Osteocyte (in vitro differentiated cells): Measurements from ENCODE around the gene ZNF469. TPM values are rescaled to one million over a fixed set of nuclear protein-coding genes. Genes with fewer than 3 reads are reported as not detected.

Source experiments
- DNase-seq: peaks from one replicate; pipeline ENCODE4 v3.0.0; 2021; ENCODE audit warnings: mixed read lengths; ENCODE audit not compliant: unreplicated experiment; ENCODE audit errors: extremely low spot score
- H3K27ac Mint-ChIP-seq: one replicate; pipeline ENCODE4 v1.8.0; 2021; ENCODE audit warnings: mild to moderate bottlenecking, mixed read lengths; ENCODE audit not compliant: unreplicated experiment
- H3K27me3 Mint-ChIP-seq: one replicate; pipeline ENCODE4 v1.8.0; 2021; ENCODE audit warnings: mixed read lengths; ENCODE audit not compliant: unreplicated experiment
- H3K36me3 Mint-ChIP-seq: one replicate; pipeline ENCODE4 v1.8.0; 2021; ENCODE audit warnings: mixed read lengths; ENCODE audit not compliant: unreplicated experiment
- H3K4me1 Mint-ChIP-seq: one replicate; pipeline ENCODE4 v1.8.0; 2021; ENCODE audit warnings: mixed read lengths; ENCODE audit not compliant: unreplicated experiment
- H3K4me3 Mint-ChIP-seq: one replicate; pipeline ENCODE4 v1.8.0; 2021; ENCODE audit warnings: mild to moderate bottlenecking, moderate library complexity, mixed read lengths; ENCODE audit not compliant: unreplicated experiment
- H3K9me3 Mint-ChIP-seq: one replicate; pipeline ENCODE4 v1.8.0; 2021; ENCODE audit warnings: mixed read lengths; ENCODE audit not compliant: unreplicated experiment
- CTCF ChIP-seq: fragments of 200-600 bp; sonication (generic); IDR thresholded peaks from 2 replicates; pipeline ENCODE4 v1.5.0; 2021; ENCODE audit warnings: antibody characterized with exemption, mild to moderate bottlenecking, moderate library complexity
- total RNA-seq: library from RNA; stranded (reverse); gene quantifications from 2 replicates; pipeline ENCODE4 v1.2.1, GENCODE V29; 2021

ZNF469 gene
- total RNA-seq, 1 donor from 2014 or later, result 4.1 TPM

GRCh38 chr16:88354229-88355092 is 28.3 kb upstream of the ZNF469 start:
- Mint-ChIP-seq H3K4me3 (no peak overlapping the region), H3K27ac (no peak overlapping the region), H3K36me3 (no peaks in the 10 kb centered on the region), H3K27me3 (peaks cover 4% of the 10 kb centered on the region), H3K4me1 (peaks cover 6% of the 10 kb centered on the region), H3K9me3 (no peaks in the 10 kb centered on the region)
- no peak for DNase-seq
- no peak for TF ChIP-seq CTCF

GRCh38 chr16:88355093-88355388 is 27.7 kb upstream of the ZNF469 start:
- Mint-ChIP-seq H3K36me3 (no peaks in the 10 kb centered on the region), H3K27ac (no peak overlapping the region), H3K9me3 (no peaks in the 10 kb centered on the region), H3K4me3 (no peak overlapping the region), H3K4me1 (peaks cover 6% of the 10 kb centered on the region), H3K27me3 (peaks cover 7% of the 10 kb centered on the region)
- no peak for TF ChIP-seq CTCF
- DNase-seq, result no peak

DNA sequence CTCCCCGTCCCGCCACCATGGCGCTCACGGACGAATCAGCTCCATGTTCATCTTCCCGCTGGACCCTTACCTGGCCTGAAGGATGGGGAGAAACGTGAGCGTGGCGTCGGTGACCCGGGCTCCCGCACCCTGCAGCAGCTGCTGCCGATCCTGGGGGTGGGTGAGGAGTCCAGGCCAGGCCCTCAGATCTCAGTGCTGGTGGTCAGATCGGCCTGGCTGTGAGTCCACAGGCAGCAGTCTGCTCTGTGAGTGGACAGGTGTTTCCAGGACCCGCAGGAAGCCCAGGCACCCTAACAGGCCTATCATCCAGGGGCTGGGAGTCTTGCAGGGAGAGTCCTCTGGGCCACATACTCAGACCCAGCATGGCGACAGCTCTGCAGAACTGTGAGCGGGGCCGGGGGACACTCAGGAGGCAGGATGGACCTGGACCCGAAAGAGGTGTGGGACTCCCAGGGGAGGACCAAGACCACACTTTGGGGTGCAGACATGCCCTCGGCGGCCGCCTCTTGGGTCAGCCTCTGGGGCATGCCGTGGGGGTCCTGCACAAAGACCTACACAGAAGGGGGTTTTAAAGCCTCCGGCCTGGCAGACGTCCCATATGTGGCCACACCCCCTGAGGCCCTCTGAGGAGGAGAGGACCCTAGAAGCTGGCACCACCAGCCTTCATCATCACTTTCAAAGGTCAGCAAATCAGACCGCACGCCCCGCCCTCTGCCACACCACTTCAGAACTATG is 27.2 kb upstream of the ZNF469 start:
- Mint-ChIP-seq H3K9me3 (no peaks in the 10 kb centered on the region), H3K36me3 (no peaks in the 10 kb centered on the region), H3K27ac (no peak overlapping the region), H3K27me3 (peaks cover 7% of the 10 kb centered on the region), H3K4me1 (peaks cover 6% of the 10 kb centered on the region), H3K4me3 (no peak overlapping the region)
- DNase-seq, result no peak
- TF ChIP-seq CTCF, result no peak

DNA sequence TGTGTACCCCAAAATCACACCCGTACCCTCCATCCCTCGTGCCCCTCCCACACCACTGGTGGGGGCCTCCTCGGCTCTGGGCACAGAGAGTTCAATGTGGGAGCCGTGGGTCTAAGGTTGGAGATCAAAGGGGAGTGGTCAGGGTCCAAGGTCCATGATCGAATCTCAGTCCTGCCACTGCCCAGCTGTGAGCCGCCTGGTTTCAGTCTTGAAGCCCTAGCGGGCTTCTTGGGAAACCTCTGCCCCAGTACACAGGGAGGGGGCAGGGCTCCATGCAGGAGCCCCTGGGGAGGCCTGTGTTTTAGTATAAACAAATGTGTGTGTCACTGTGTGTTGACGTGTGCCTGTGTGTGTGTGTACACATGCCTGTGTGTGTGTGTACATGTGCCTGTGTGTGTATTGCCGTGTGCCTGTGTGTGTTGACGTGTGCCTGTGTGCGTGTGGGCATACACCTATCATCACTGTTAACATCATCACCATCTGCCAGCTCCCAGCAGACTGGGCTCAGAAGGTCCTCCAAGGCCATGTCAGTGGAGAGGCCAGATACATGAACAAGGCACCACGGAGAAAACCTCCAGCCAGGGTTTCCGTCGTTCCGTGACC is 26.5 kb upstream of the ZNF469 start:
- peaks cover 6% of the 10 kb centered on the region for H3K4me1 Mint-ChIP-seq
- no peak for DNase-seq
- no peak overlapping the region for H3K27ac Mint-ChIP-seq

More for the DNA sequence above, 26.5 kb upstream of the ZNF469 start:
- no peak for TF ChIP-seq CTCF
- H3K27me3 Mint-ChIP-seq, result peaks cover 10% of the 10 kb centered on the region
- H3K4me3 Mint-ChIP-seq, result no peak overlapping the region
- H3K36me3 Mint-ChIP-seq, result no peaks in the 10 kb centered on the region
- H3K9me3 Mint-ChIP-seq, result no peaks in the 10 kb centered on the region
